NCI-H524 (cell line): Measurements from ENCODE around the gene RBBP4.
A peak's percentile ranks its signal among the peaks of the same experiment; 100 is the strongest.
"Not testable (repeated sequence)": the region's sequence is repeated elsewhere in the genome, so short reads cannot be mapped to it uniquely, and the experiment has no call there.

ENCODE experiments used
- DNase-seq, 2 experiments: peaks; one replicate each; lab custom pipeline; 2025; lab: John Stamatoyannopoulos, UW

Gene RBBP4

GRCh38 chr1:32650752-32651460, at the start of gene RBBP4:
Gene RBBP4 (plus strand): TSS chr1:32651208. CDS start chr1:32651307, 99 bp downstream.
- DNase-seq, result peak; percentile 94 to 97

GRCh38 chr1:32605711-32606424, 45.1 kb upstream of the RBBP4 start:
- DNase-seq, result no peak

GRCh38 chr1:32606565-32607371, 44.2 kb upstream of the RBBP4 start:
- DNase-seq, result no peak

GRCh38 chr1:32609180-32609579, 41.8 kb upstream of the RBBP4 start:
- no peak for DNase-seq

GRCh38 chr1:32611859-32612188, 39.2 kb upstream of the RBBP4 start:
- no peak for DNase-seq

GRCh38 chr1:32612189-32612881, 38.7 kb upstream of the RBBP4 start:
- peak; percentile 70 to 88 for DNase-seq

- DNase-seq, result no peak
These were observed 37.5 kb upstream of the RBBP4 start for GRCh38 chr1:32613472-32613871.

- no peak for DNase-seq
These were observed 32.3 kb upstream of the RBBP4 start for GRCh38 chr1:32618673-32619221.

- no peak for DNase-seq
These were observed 31.1 kb upstream of the RBBP4 start for GRCh38 chr1:32619701-32620485.

GRCh38 chr1:32622205-32622604, 28.8 kb upstream of the RBBP4 start:
- DNase-seq, result no peak

GRCh38 chr1:32622806-32623681, 28.0 kb upstream of the RBBP4 start:
- no peak for DNase-seq

GRCh38 chr1:32623775-32624174, 27.2 kb upstream of the RBBP4 start:
- no peak for DNase-seq

GRCh38 chr1:32626176-32626575, 24.8 kb upstream of the RBBP4 start:
- DNase-seq, result no peak

- no peak for DNase-seq
These were observed 23.3 kb upstream of the RBBP4 start for GRCh38 chr1:32627596-32628162.

- not testable (repeated sequence) for DNase-seq
These were observed 20.8 kb upstream of the RBBP4 start for GRCh38 chr1:32630173-32630572.

GRCh38 chr1:32632829-32633228, 18.2 kb upstream of the RBBP4 start:
- no peak for DNase-seq

GRCh38 chr1:32635508-32636277, 15.3 kb upstream of the RBBP4 start:
- DNase-seq, result no peak

GRCh38 chr1:32636914-32637645, 13.9 kb upstream of the RBBP4 start:
- DNase-seq, result no peak
